K562 (cell line): ENCODE measurements around the gene RHBG. TPM values are rescaled to one million over a fixed set of nuclear protein-coding genes. Genes with fewer than 3 reads are reported as not detected.

Experiments
- BRD4 ChIP-seq: fragments of 200-600 bp; sonication (generic); IDR thresholded peaks from 2 replicates; pipeline ENCODE4 v1.6.1; 2017; ENCODE audit warnings: inconsistent platforms
- CHD2 ChIP-seq: IDR thresholded peaks from 2 replicates; pipeline ENCODE4 v1.6.1; 2011; ENCODE audit warnings: low read depth, low read length
- CSDE1 ChIP-seq, 2 experiments: fragments of 450-650 bp; IDR thresholded peaks; 2 replicates each; pipeline ENCODE4 v1.6.1; 2016; ENCODE audit warnings: mild to moderate bottlenecking in 1 of 2
- E2F6 ChIP-seq, 2 experiments: IDR thresholded peaks; 2 replicates each; pipeline ENCODE4 v1.6.1; 2011; ENCODE audit warnings: borderline replicate concordance in 1 of 2, control low read depth in 1 of 2, low read depth in 1 of 2, low read length in 1 of 2, mild to moderate bottlenecking in 1 of 2, mixed read lengths in 1 of 2, moderate library complexity in 1 of 2; ENCODE audit not compliant: insufficient read depth in 1 of 2, insufficient read length in 1 of 2, poor library complexity in 1 of 2, severe bottlenecking in 1 of 2; ENCODE audit errors: extremely low read depth in 1 of 2
- ELK3 ChIP-seq: fragments of 450-650 bp; formaldehyde crosslinking; IDR thresholded peaks from 2 replicates; pipeline ENCODE4 v1.4.0; 2020; ENCODE audit warnings: mild to moderate bottlenecking
- KHSRP ChIP-seq: fragments of 450-650 bp; IDR thresholded peaks from 2 replicates; pipeline ENCODE4 v1.6.1; 2017
- MAFF ChIP-seq: IDR thresholded peaks from 2 replicates; pipeline ENCODE4 v1.6.1; 2012; ENCODE audit warnings: low read length, improper control_type of control experiment
- MTF1 ChIP-seq: fragments of 250-450 bp; sonication (Bioruptor Pico); IDR thresholded peaks from 2 replicates; pipeline ENCODE4 v1.9.0; 2021; ENCODE audit warnings: moderate library complexity, mild to moderate bottlenecking, inconsistent platforms, borderline replicate concordance
- PATZ1 ChIP-seq: fragments of 250-450 bp; sonication (Bioruptor Pico); IDR thresholded peaks from 2 replicates; pipeline ENCODE4 v1.5.0; 2020; ENCODE audit warnings: mild to moderate bottlenecking, borderline replicate concordance
- POU5F1 ChIP-seq: fragments of 150-350 bp; IDR thresholded peaks from 2 replicates; pipeline ENCODE4 v1.6.1; 2014; ENCODE audit warnings: borderline replicate concordance, low read length, low read depth, mild to moderate bottlenecking; ENCODE audit not compliant: partially characterized antibody
- RAD21 ChIP-seq, 2 experiments: fragments of 250-450 bp in 1 of 2; fragments of 450-650 bp in 1 of 2; sonication (Bioruptor Pico) in 1 of 2; formaldehyde crosslinking in 1 of 2; IDR thresholded peaks in 1 of 2; conservative IDR thresholded peaks in 1 of 2; 2 replicates each; pipeline versions ENCODE4 v1.4.0 to v1.8.0; 2020 to 2022; ENCODE audit warnings: mild to moderate bottlenecking in 2 of 2, moderate library complexity in 1 of 2
- SMAD4 ChIP-seq: fragments of 250-450 bp; sonication (Bioruptor Pico); conservative IDR thresholded peaks from 2 replicates; pipeline ENCODE4 v1.8.0; 2021; ENCODE audit warnings: inconsistent platforms, mild to moderate bottlenecking, moderate library complexity
- SNIP1 ChIP-seq: fragments of 450-650 bp; IDR thresholded peaks from 2 replicates; pipeline ENCODE4 v1.7.1; 2017; ENCODE audit warnings: low read depth, mild to moderate bottlenecking
- TEAD2 ChIP-seq: fragments of 450-650 bp; IDR thresholded peaks from 2 replicates; pipeline ENCODE4 v1.6.1; 2016; ENCODE audit warnings: missing genetic modification characterization, control low read depth, missing compliant biosample characterization
- TRIM28 ChIP-seq: fragments of 450-650 bp; IDR thresholded peaks from 2 replicates; pipeline ENCODE4 v1.6.1; 2017
- XRCC3 ChIP-seq: fragments of 450-650 bp; IDR thresholded peaks from 2 replicates; pipeline ENCODE4 v1.6.1; 2017; ENCODE audit warnings: mild to moderate bottlenecking, moderate library complexity
- ZBTB34 ChIP-seq: fragments of 250-450 bp; sonication (Bioruptor Pico); IDR thresholded peaks from 2 replicates; pipeline ENCODE4 v1.8.0; 2021; ENCODE audit warnings: mild to moderate bottlenecking, moderate library complexity
- ZBTB9 ChIP-seq: fragments of 450-650 bp; formaldehyde crosslinking; IDR thresholded peaks from 2 replicates; pipeline ENCODE4 v1.4.0; 2020; ENCODE audit warnings: mild to moderate bottlenecking, moderate library complexity
- ZNF140 ChIP-seq: fragments of 250-450 bp; sonication (Bioruptor Pico); IDR thresholded peaks from 2 replicates; pipeline ENCODE4 v1.8.0; 2021; ENCODE audit warnings: moderate library complexity, mild to moderate bottlenecking, inconsistent platforms
- ZNF586 ChIP-seq: fragments of 450-650 bp; formaldehyde crosslinking; conservative IDR thresholded peaks from 2 replicates; pipeline ENCODE4 v1.4.0; 2020; ENCODE audit warnings: mild to moderate bottlenecking, moderate library complexity
- polyA plus RNA-seq, 8 experiments: library from polyadenylated mRNA; depleted of rRNA in 4 of 8; stranded (reverse) in 5 of 8; unstranded in 3 of 8; fragments of >200 nt; fragmentation: Nextera tagmentation in 2 of 8; fragmentation: Illumina TruSeq in 1 of 8; extraction: Ambion mirVana in 2 of 8; extraction: Trizol in 1 of 8; gene quantifications; 2 replicates each; pipeline versions ENCODE4 v1.2.1 to v1.2.3, GENCODE V29; 2011 to 2014; ENCODE audit warnings: inconsistent platforms in 1 of 8, missing spikeins in 1 of 8
- total RNA-seq, 7 experiments: library from RNA; depleted of rRNA in 6 of 7; stranded (reverse); fragments of >200 nt in 6 of 7; fragmentation: Illumina TruSeq in 2 of 7; extraction: Trizol in 2 of 7; gene quantifications; 2 replicates each; pipeline versions ENCODE4 v1.2.1 to v1.2.3, GENCODE V29; 2011 to 2021; ENCODE audit warnings: low replicate concordance in 1 of 7

RHBG gene
- total and polyA plus RNA-seq, 9 of the 15 experiments (the other 6 are each of a cell fraction or from before 2014, with no cell fraction given), result not detected

GRCh38 chr1:156338180-156338976 lies 30.6 kb upstream of the RHBG start, which contains the start of the genes CCT3 and TSACC (continued):
- TF ChIP-seq E2F6 (IDR thresholded peaks at IDR 0.05; ENCODE audit: borderline replicate concordance in 1 of 2, extremely low read depth in 1 of 2, insufficient read depth in 1 of 2, insufficient read length in 1 of 2, low read depth in 1 of 2, low read length in 1 of 2, poor library complexity in 1 of 2, severe bottlenecking in 1 of 2) (peak; percentile 74 to 75), TEAD2 (tag) (no peak), KHSRP (no peak), ZNF140 (CRISPR knock-in tag) (no peak), SMAD4 (CRISPR knock-in tag) (no peak), POU5F1 (peak; percentile 62), ZNF586 (CRISPR knock-in tag) (no peak), CHD2 (peak; percentile 86), CSDE1 (IDR thresholded peaks at IDR 0.05) (no peak), XRCC3 (no peak), ZBTB34 (no peak), ZBTB9 (CRISPR knock-in tag) (peak; percentile 19; the same call in 1 of the 2 replicates), TRIM28 (peak; percentile 56; the same call in 1 of the 2 replicates), ELK3 (CRISPR knock-in tag) (no peak), RAD21 (CRISPR knock-in tag; conservative IDR thresholded peaks at IDR 0.05 in 1 of 2, IDR thresholded peaks at IDR 0.05 in 1 of 2) (no peak), MAFF (no peak), PATZ1 (CRISPR knock-in tag) (no peak), SNIP1 (no peak), BRD4 (no peak), MTF1 (CRISPR knock-in tag) (no peak)
